HG03095 (cell line): ENCODE data around the gene TIPARP.
A peak's percentile ranks its signal among the peaks of the same experiment; 100 is the strongest.

ENCODE experiments used
- ATAC-seq: cut with Tn5 transposase; IDR thresholded peaks from one replicate; pipeline ENCODE4 v1.9.1; 2021; ENCODE audit warnings: moderate library complexity; ENCODE audit not compliant: unreplicated experiment

Gene TIPARP

GRCh38 chr3:156675830-156676767, 1.7 kb downstream of the TIPARP start:
- ATAC-seq = no peak

DNA sequence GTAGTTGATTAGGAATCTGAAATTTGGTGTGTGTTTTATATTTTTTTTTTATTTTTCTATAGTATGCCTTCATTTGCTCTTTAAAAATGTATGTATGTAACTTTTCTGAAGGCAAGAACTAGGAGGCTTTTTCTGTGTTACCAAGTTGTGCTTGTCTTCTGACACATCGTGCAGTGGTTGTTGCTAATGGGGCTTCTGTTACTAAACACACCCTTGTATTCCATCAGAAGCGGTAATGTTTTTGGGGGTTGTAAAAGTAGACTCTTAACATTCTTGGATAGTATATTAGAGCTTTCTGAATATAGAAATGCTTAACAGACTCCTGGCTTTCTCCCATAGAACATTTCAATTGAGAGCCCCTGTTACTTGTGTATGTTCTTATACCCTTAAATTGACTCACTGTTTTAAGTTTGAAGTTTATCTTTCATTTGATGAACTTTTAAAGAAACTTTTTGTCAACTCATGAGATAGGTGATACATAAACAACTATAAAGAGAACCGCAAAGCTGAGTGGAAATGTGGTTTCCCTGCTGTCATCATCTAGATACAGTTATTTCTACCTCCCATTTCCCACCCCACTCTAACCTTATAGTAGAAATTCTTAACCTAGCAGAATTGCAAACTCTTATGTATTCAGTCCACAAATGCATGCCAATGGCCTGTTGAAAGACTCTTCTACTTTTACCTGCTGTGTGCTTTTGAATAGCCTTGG, 2.5 kb downstream of the TIPARP start:
- ATAC-seq = no peak

DNA sequence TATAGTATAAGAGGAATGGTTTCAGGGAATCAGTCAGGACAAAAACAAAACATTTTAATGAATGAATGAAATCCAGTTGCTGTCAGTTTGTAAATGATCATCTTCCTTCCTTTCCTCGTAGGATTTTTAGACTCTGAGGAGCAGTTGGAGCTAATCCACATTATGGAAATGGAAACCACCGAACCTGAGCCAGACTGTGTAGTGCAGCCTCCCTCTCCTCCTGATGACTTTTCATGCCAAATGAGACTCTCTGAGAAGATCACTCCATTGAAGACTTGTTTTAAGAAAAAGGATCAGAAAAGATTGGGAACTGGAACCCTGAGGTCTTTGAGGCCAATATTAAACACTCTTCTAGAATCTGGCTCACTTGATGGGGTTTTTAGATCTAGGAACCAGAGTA, 3.1 kb downstream of the TIPARP start:
- no peak for ATAC-seq

DNA sequence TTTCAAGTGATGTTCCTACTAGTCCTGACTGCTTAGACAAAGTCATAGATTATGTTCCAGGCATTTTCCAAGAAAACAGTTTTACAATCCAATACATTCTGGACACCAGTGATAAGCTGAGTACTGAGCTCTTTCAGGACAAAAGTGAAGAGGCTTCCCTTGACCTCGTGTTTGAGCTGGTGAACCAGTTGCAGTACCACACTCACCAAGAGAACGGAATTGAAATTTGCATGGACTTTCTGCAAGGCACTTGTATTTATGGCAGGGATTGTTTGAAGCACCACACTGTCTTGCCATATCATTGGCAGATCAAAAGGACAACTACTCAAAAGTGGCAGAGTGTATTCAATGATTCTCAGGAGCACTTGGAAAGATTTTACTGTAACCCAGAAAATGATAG, 3.8 kb downstream of the TIPARP start:
- ATAC-seq = no peak

DNA sequence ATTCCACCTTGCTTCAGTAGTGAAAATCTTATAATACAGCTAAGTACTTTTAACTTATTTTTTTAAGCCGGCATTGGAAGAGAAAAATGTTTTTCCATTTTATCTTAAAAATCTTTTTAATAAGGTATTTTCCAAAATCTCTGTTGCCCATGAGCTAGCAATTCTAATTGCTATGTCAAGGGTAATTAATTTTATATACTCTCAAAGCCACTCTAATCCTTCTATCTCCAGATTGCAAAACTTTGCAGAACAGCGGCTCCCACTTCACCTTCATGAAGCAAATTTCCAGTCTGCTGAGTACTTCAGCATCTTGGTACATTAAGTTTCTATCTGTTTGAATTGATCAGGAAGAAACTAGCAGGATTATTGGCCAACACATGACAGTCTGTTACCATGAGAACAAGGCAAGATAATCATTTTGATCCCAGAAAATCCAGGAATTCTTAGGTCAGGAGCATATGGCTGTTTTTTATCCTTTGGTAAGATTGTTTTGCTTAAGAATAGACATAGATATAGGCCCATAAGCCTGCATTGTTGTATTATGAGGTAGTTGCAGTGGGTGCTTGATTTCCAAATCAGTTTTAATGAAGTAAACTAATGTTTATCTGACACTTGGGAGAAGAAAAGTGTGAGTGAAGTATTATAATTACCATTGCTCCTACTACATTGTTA, 6.0 kb downstream of the TIPARP start:
- no peak for ATAC-seq

DNA sequence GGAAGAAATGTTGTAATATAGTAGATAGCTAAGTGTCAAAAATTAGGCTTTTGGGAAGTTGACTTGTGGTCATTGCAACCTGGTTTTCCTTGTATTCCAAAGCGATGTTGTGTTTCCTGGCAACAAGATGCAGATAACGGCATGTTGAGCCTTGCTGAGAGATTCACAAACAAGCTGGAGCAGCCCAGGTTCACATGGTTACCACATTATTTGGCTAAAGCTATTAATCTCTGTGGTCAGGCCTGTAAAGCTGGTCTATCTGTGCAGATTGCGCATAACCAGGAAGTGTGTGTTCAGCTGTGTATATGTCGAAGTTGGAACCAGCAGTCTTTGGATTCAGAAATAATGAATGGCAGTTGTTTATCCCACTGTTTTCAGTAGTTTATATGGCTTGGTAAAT, 6.6 kb downstream of the TIPARP start:
- ATAC-seq = peak; percentile 69

DNA sequence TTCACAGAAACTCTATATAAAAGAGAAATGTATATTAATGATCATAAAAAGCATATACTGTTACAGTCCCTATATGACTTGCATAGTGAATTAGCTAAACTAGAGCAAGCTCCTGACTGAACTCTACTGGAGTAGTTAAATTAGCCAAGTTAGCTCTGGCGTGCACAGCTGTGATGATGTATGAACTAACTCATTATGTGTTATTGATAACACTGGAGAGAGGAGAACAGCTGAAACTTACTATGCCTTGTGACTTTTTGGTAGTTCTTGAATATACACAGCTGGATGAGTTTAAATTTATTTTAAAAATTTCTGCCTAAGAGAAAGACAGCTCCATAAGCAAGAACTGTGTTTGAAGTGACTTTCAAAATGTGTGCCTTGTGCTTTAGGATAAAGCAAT, 8.1 kb downstream of the TIPARP start:
- no peak for ATAC-seq

- ATAC-seq = no peak
These were observed 8.6 kb downstream of the TIPARP start for GRCh38 chr3:156682963-156683362.

GRCh38 chr3:156685198-156685597, 10.8 kb downstream of the TIPARP start:
- ATAC-seq = no peak

GRCh38 chr3:156685752-156686151, 11.4 kb downstream of the TIPARP start:
- ATAC-seq = no peak

GRCh38 chr3:156687023-156687422, 12.6 kb downstream of the TIPARP start:
- no peak for ATAC-seq

DNA sequence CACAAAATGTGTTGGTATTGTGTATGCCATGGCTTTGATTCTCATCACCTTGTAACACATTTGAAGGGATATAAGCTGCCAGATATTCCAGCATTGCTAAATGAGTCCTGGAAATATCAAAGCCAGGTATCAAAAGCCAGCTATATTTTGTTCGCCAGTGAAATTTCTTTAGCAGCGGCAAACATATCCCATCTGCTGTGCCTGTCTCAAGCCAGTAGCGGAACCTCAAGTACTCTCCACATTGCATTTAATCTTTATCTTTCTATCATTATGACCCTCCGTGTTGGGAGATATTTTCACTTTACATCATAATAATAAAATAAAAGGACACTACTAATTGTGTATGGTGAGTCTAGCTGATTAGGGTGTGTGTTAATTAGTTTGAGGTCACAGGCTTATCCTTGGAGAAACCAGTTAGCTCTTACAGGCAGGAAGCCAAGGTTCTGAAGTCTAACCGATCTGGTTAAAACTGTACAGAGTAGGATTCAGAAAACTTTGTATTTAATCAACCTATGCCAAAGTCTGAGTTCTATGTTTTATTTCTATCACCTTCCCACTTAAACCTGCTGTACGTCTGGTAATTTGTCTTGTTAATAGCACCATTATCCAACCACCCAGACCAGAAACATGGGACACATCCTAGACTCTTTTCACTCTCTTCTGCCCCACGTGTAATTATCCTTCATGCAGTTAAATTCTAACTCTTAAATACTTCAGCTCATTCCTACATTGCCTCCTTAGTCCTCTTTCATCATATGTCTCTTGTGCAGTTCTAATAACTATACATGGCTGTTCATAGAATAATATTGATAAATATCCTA, 14.5 kb downstream of the TIPARP start:
- no peak for ATAC-seq

- no peak for ATAC-seq
These were observed 15.2 kb downstream of the TIPARP start for GRCh38 chr3:156689608-156690007.

- no peak for ATAC-seq
These were observed 17.5 kb downstream of the TIPARP start for GRCh38 chr3:156691920-156692319.

DNA sequence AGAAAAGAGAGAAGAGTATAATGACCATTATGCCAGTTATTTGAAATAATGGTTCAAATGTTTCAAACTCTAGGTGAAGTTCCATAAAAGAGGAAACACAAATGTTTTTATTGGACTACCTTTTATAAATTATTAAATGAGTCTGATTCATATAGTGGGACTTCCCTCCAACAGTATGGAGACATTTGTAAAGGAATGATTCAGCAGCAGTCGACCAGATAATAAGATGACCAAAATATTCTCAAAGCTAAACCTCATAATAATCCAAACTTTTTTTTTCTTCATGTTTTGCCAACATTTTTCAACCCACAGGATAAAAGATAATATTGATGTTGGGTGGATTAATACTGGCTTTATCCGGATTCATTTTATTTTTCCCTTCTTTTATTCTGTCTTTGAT, 18.8 kb downstream of the TIPARP start:
- ATAC-seq = no peak

DNA sequence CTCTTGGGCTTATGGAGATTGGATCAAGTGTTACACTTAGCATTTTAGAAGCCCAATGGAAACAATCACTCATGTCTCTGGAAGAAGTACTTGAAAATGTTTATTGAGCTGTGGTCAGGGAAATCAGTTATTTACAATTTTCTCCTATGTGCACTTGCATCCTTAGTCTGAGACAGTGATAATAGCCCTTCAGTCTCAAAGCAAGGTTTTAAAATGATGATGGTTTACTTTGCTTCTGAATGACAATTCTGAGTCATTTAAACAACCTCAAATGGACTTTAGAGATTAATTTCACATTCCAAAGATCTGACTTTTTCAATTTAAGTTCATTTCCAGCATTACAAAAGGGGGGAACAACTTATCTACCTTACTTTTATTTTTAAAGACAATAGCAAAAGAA, 20.1 kb downstream of the TIPARP start:
- ATAC-seq = no peak

- ATAC-seq = no peak
These were observed 28.0 kb downstream of the TIPARP start for GRCh38 chr3:156702367-156702766.

- no peak for ATAC-seq
These were observed 30.1 kb downstream of the TIPARP start for GRCh38 chr3:156704370-156705036.

DNA sequence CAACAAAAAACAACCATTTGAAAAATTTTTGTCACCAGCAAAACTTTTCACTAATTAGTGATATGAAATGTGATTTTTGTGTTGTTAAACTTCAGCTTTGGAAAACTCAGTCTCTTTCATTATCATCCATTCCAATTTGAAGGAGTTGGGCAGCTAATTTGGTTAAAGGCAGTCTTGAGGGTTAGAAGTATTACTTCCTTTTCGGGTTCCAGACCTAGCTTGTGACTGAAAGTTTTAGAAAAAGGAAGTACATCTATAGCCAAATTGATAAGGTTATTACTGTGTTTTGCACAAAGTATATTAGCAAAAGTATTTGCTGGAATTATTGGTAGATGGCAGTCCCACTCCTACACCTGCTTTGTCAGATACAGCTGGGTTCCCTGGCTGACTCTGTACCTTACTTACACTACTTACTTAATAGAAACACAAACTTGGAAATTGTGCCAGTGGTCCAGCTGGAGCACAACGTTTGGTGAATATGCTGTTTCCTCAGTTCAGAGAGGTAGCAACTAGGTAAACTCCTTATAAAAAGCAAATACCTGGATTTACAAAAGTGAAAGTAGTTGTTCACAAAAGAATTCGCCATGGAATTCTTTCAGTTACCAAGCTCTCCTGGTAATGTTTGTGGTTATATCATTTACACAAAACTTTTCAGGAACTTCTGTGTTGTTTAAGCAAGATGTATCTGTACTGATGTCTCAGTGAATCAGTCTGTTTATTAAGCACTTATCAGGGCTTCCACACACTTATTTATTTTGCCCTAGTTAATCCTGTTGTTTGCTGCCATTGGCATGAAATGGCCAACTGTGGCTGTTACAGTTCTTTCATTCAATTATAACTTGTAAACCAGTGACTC, 31.6 kb downstream of the TIPARP start:
- peak; percentile 56 for ATAC-seq
